Endometrial microvascular endothelial cells (primary cell): ENCODE measurements around the gene CCDC60. TPM values are rescaled to one million over a fixed set of nuclear protein-coding genes. Genes with fewer than 3 reads are reported as not detected.

Source experiments
- in situ Hi-C: cut with HindIII; loops from 2 replicates; pipeline ENCODE4 v1.10.0; 2017; ENCODE audit warnings: low sequenced_read_pairs, low pct_unique_long_range_greater_than_20kb; ENCODE audit errors: inconsistent ontology term
- total RNA-seq: library from RNA; depleted of rRNA; stranded (reverse); fragments of >200 nt; gene quantifications from one replicate; pipeline ENCODE4 v1.2.3, GENCODE V29; 2015; ENCODE audit errors: inconsistent ontology term

Gene CCDC60
- total RNA-seq, 1 donor from 2014 or later = not detected

GRCh38 chr12:119576118-119576810 is 241.7 kb downstream of the CCDC60 start:
- in situ Hi-C loops = no loop called here

- in situ Hi-C loops = no loop called here
Measured at GRCh38 chr12:119576915-119577314, 242.4 kb downstream of the CCDC60 start.

GRCh38 chr12:119578112-119578511 is 243.6 kb downstream of the CCDC60 start:
- in situ Hi-C loops = no loop called here

- in situ Hi-C loops = no loop called here
Measured at GRCh38 chr12:119589097-119589496, 254.6 kb downstream of the CCDC60 start.

GRCh38 chr12:119589634-119590033 is 255.1 kb downstream of the CCDC60 start:
- in situ Hi-C loops = no loop called here

Other genes with a start within 250 kb of the CCDC60 start
- 14.3 TPM for gene HSPB8, start 155.8 kb upstream of the CCDC60 start, total RNA-seq